NCI-H2029 treated with DMSO at 0.1 percent for 48 hours (cell line): Measurements from ENCODE around the gene OTOG.

Source experiments
- DNase-seq: peaks from one replicate; lab custom pipeline; 2025; lab: John Stamatoyannopoulos, UW

The OTOG gene

GRCh38 chr11:17518366-17518765, 28.7 kb upstream of the OTOG start:
- DNase-seq, result no peak

GRCh38 chr11:17519061-17519885, 27.8 kb upstream of the OTOG start:
- DNase-seq, result no peak

GRCh38 chr11:17521106-17521900, 25.8 kb upstream of the OTOG start:
- DNase-seq, result no peak

- DNase-seq, result no peak
Measured at GRCh38 chr11:17522655-17523054, 24.4 kb upstream of the OTOG start.

- DNase-seq, result no peak
Measured at GRCh38 chr11:17524221-17524620, 22.8 kb upstream of the OTOG start.

- DNase-seq, result no peak
Measured at GRCh38 chr11:17525570-17525969, 21.5 kb upstream of the OTOG start.

GRCh38 chr11:17526326-17526725, 20.7 kb upstream of the OTOG start:
- DNase-seq, result no peak

GRCh38 chr11:17526931-17527627, 20.0 kb upstream of the OTOG start:
- no peak for DNase-seq

- no peak for DNase-seq
Measured at GRCh38 chr11:17527628-17527995, 19.4 kb upstream of the OTOG start.

- DNase-seq, result no peak
Measured at GRCh38 chr11:17528181-17528691, 18.8 kb upstream of the OTOG start.

- peak; percentile 84 for DNase-seq
Measured at GRCh38 chr11:17528906-17529843, 17.9 kb upstream of the OTOG start.

GRCh38 chr11:17529844-17530185, 17.2 kb upstream of the OTOG start:
- DNase-seq, result no peak

GRCh38 chr11:17531071-17531600, 15.9 kb upstream of the OTOG start:
- no peak for DNase-seq

GRCh38 chr11:17531636-17532113, 15.4 kb upstream of the OTOG start:
- no peak for DNase-seq

- DNase-seq, result no peak
Measured at GRCh38 chr11:17532784-17533183, 14.3 kb upstream of the OTOG start.

GRCh38 chr11:17533341-17533740, 13.7 kb upstream of the OTOG start:
- DNase-seq, result no peak

- no peak for DNase-seq
Measured at GRCh38 chr11:17533778-17534415, 13.2 kb upstream of the OTOG start.

GRCh38 chr11:17535488-17535887, 11.6 kb upstream of the OTOG start:
- DNase-seq, result no peak

- DNase-seq, result no peak
Measured at GRCh38 chr11:17537261-17537660, 9.8 kb upstream of the OTOG start.

GRCh38 chr11:17538054-17538453, 9.0 kb upstream of the OTOG start:
- DNase-seq, result no peak

- no peak for DNase-seq
Measured at GRCh38 chr11:17538731-17539130, 8.3 kb upstream of the OTOG start.
